Measurements from ENCODE around the gene SPRR5.

The SPRR5 gene

DNA sequence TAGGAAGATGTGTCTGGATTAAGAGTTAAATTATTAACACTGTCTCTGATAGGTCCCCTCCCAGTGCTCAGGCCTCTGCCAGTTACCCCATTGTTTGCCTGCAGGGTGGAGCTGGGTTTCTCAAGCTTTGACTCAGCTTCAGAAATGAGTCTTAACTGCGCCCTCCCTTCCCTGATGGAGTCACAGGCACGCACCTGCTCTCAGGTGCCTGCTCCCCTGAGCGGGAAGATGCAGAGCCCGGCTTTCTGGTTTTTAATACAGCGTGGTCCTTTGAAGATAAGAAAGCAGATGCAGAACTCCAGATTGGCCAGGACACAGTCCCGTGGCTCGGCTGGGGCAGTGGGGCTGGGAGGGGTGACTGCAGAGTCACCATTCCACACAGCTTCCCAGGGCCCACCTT, 20.2 kb downstream of the SPRR5 start:
- H3K9me3 ChIP-seq (ENCODE audit: low read length): no peaks in the 10 kb centered on the region
- no peaks in the 10 kb centered on the region for H3K79me2 ChIP-seq (ENCODE audit: insufficient read depth, low read length)
- no peak overlapping the region for H3K27ac ChIP-seq (ENCODE audit: low read depth, low read length, poor library complexity, severe bottlenecking)
- H3K9ac ChIP-seq (ENCODE audit: low read length): no peak overlapping the region
- H3K4me3 ChIP-seq (ENCODE audit: low read depth, low read length, poor library complexity, severe bottlenecking): no peak overlapping the region
- H4K20me1 ChIP-seq (ENCODE audit: insufficient read depth, low read length): no peaks in the 10 kb centered on the region
- no peaks in the 10 kb centered on the region for H3K4me1 ChIP-seq (ENCODE audit: insufficient read depth, low read length, severe bottlenecking)
- TF ChIP-seq, protein P1, sequence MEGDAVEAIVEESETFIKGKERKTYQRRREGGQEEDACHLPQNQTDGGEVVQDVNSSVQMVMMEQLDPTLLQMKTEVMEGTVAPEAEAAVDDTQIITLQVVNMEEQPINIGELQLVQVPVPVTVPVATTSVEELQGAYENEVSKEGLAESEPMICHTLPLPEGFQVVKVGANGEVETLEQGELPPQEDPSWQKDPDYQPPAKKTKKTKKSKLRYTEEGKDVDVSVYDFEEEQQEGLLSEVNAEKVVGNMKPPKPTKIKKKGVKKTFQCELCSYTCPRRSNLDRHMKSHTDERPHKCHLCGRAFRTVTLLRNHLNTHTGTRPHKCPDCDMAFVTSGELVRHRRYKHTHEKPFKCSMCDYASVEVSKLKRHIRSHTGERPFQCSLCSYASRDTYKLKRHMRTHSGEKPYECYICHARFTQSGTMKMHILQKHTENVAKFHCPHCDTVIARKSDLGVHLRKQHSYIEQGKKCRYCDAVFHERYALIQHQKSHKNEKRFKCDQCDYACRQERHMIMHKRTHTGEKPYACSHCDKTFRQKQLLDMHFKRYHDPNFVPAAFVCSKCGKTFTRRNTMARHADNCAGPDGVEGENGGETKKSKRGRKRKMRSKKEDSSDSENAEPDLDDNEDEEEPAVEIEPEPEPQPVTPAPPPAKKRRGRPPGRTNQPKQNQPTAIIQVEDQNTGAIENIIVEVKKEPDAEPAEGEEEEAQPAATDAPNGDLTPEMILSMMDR (IDR thresholded peaks at IDR 0.05; ENCODE audit: low read length): no peak
- no peak for TF ChIP-seq EZH2 (IDR thresholded peaks at IDR 0.05; ENCODE audit: borderline replicate concordance, low read length)
- H3F3A ChIP-seq (ENCODE audit: insufficient read depth, low read length): no peaks in the 10 kb centered on the region
- H3K36me3 ChIP-seq (ENCODE audit: insufficient read depth, low read length): no peaks in the 10 kb centered on the region
- no peak overlapping the region for H3K4me2 ChIP-seq (ENCODE audit: low read length)
- no peak overlapping the region for H2AFZ ChIP-seq (ENCODE audit: low read length)
- no peaks in the 10 kb centered on the region for H3K27me3 ChIP-seq (ENCODE audit: insufficient read depth, low read length)
- H3K9me2 ChIP-seq (ENCODE audit: low read depth, low read length): no peaks in the 10 kb centered on the region

DNA sequence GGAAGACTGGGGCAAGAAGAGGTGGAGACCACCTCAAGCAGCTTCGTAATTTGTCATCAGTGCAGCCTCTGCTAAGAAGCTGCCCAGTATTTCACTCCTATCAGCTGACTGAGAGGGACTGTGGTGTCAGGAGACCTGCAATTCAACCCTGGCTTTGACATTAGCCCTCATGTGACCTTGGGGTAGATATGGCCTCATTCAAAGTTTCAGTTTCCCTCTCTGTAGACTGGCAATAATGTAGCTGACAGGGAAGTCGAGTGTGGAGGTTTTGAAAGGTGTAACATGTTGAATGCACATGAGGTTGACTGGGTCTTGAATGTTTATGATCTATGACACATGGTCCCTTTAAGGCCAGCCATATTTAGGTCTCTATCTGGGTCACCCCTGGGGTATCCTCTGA, 21.2 kb downstream of the SPRR5 start:
- H3K79me2 ChIP-seq (ENCODE audit: insufficient read depth, low read length): no peaks in the 10 kb centered on the region
- H3K27ac ChIP-seq (ENCODE audit: low read depth, low read length, poor library complexity, severe bottlenecking): no peak overlapping the region
- no peaks in the 10 kb centered on the region for H4K20me1 ChIP-seq (ENCODE audit: insufficient read depth, low read length)
- no peak overlapping the region for H3K4me3 ChIP-seq (ENCODE audit: low read depth, low read length, poor library complexity, severe bottlenecking)
- H3K9me3 ChIP-seq (ENCODE audit: low read length): no peaks in the 10 kb centered on the region
- H3K4me1 ChIP-seq (ENCODE audit: insufficient read depth, low read length, severe bottlenecking): no peaks in the 10 kb centered on the region
- no peaks in the 10 kb centered on the region for H3K9me2 ChIP-seq (ENCODE audit: low read depth, low read length)
- TF ChIP-seq, protein P1 (IDR thresholded peaks at IDR 0.05; ENCODE audit: low read length): no peak
- TF ChIP-seq EZH2 (IDR thresholded peaks at IDR 0.05; ENCODE audit: borderline replicate concordance, low read length): no peak
- H2AFZ ChIP-seq (ENCODE audit: low read length): no peak overlapping the region
- no peaks in the 10 kb centered on the region for H3K27me3 ChIP-seq (ENCODE audit: insufficient read depth, low read length)
- no peak overlapping the region for H3K9ac ChIP-seq (ENCODE audit: low read length)
- no peak overlapping the region for H3K4me2 ChIP-seq (ENCODE audit: low read length)
- H3K36me3 ChIP-seq (ENCODE audit: insufficient read depth, low read length): no peaks in the 10 kb centered on the region
- no peaks in the 10 kb centered on the region for H3F3A ChIP-seq (ENCODE audit: insufficient read depth, low read length)

DNA sequence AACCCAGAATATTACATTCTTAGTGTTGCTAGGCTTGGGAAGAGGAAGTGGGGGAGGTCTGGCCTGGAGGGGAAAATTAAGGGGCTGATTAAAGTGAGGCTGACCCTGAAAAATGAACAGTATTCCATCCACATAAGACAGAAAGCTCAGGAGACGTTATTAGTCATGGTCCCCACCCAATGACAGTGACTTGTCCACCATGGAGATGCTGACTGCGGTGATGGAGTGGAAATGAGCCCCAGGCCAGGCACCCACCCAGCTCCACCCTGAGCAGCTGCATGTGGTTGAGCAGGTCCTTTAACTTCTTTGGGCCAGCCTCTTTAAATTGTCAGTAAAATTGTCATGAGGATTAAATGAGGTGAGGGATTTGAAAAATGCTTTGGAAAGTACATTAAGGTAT, 22.0 kb downstream of the SPRR5 start:
- no peak overlapping the region for H3K27ac ChIP-seq (ENCODE audit: low read depth, low read length, poor library complexity, severe bottlenecking)

More for the DNA sequence above, 22.0 kb downstream of the SPRR5 start:
- Histone ChIP-seq H3K27me3 (ENCODE audit: insufficient read depth, low read length) (no peaks in the 10 kb centered on the region), H3K9ac (ENCODE audit: low read length) (no peak overlapping the region), H3F3A (ENCODE audit: insufficient read depth, low read length) (no peaks in the 10 kb centered on the region), H3K4me3 (ENCODE audit: low read depth, low read length, poor library complexity, severe bottlenecking) (no peak overlapping the region), H3K9me3 (ENCODE audit: low read length) (no peaks in the 10 kb centered on the region), H2AFZ (ENCODE audit: low read length) (no peak overlapping the region), H3K9me2 (ENCODE audit: low read depth, low read length) (no peaks in the 10 kb centered on the region), H3K4me1 (ENCODE audit: insufficient read depth, low read length, severe bottlenecking) (no peaks in the 10 kb centered on the region), H3K36me3 (ENCODE audit: insufficient read depth, low read length) (no peaks in the 10 kb centered on the region), H3K4me2 (ENCODE audit: low read length) (no peak overlapping the region), H4K20me1 (ENCODE audit: insufficient read depth, low read length) (no peaks in the 10 kb centered on the region), H3K79me2 (ENCODE audit: insufficient read depth, low read length) (no peaks in the 10 kb centered on the region)
- no peak for TF ChIP-seq EZH2 (IDR thresholded peaks at IDR 0.05; ENCODE audit: borderline replicate concordance, low read length)
- TF ChIP-seq, protein P1 (IDR thresholded peaks at IDR 0.05; ENCODE audit: low read length): no peak
